NCI-H1105 (cell line): ENCODE measurements around the gene UBE2M.
"Not testable (repeated sequence)": the region's sequence is repeated elsewhere in the genome, so short reads cannot be mapped to it uniquely, and the experiment has no call there.

ENCODE experiments used
- DNase-seq: peaks from one replicate; lab custom pipeline; 2025; lab: John Stamatoyannopoulos, UW

The UBE2M gene

GRCh38 chr19:58511353-58512208 is 46.8 kb downstream of the UBE2M start, which contains the start of gene SLC27A5:
Gene SLC27A5 (minus strand): TSS chr19:58511992. CDS start chr19:58511955, 37 bp downstream.
- DNase-seq: no peak

- DNase-seq: no peak
Measured at GRCh38 chr19:58510084-58510862, 48.1 kb downstream of the UBE2M start.

GRCh38 chr19:58509731-58510083 is 48.7 kb downstream of the UBE2M start:
- DNase-seq: no peak

GRCh38 chr19:58507602-58508223 is 50.7 kb downstream of the UBE2M start:
- DNase-seq: not testable (repeated sequence)
